Ovary (tissue), 3 donors: ENCODE data around the gene LPO.

Source experiments
- POLR2A ChIP-seq: fragments of 450-650 bp; IDR thresholded peaks from one replicate; pipeline ENCODE4 v1.6.1; 2017; ENCODE audit warnings: antibody characterized with exemption, mild to moderate bottlenecking, moderate library complexity
- TF ChIP-seq, protein P1 (sequence below), 3 donors: fragments of 450-650 bp in 2 of 3; fragments of 200-600 bp in 1 of 3; IDR thresholded peaks; one replicate each; pipeline versions ENCODE4 v1.5.1 to v1.8.0; 2016 to 2022; ENCODE audit warnings: antibody characterized with exemption in 3 of 3, mild to moderate bottlenecking in 1 of 3
- donor health status: DM: no; HTN: no; CAD: no.

DNA sequence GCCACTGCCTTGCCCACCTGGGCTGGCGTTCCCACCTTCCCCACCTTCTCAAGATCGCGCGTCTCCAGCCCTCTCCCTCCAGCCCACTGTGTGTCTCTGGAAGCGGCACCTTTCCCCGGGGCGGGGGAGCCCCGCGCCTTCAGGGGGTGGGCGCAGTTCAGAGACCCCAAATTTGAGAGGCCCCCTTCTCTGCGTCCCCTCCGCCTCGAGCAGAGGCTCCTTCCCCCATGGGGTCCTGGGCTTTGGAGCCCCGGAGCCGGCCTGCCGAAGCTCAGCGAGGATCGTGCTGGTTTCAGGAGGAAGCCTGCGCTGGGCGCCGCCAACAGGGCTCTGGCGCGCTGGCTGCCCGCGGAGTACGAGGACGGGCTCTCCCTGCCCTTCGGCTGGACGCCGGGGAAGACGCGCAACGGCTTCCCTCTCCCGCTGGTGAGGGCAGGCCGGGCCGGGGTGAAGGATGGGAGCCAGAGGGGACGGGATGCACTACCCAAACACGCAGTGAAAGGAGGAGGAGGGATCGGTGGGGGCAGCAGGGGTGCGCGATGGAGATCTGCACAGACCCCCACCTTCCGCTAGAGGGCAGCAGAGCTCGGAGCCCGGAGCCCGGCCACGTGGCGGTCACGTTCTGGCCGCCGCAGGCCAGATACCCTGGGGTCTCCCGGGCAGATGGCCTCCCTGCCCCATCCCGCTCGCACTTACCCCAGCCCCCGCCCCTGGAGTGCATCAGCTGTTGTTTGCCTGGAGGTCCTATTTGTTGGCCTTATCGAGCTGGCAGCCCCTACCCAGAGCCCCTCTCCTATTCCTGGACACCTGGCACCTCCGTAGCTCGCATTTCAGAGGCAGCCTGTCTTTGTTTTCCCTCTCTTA lies 11.1 kb downstream of the LPO start:
- TF ChIP-seq, protein P1, sequence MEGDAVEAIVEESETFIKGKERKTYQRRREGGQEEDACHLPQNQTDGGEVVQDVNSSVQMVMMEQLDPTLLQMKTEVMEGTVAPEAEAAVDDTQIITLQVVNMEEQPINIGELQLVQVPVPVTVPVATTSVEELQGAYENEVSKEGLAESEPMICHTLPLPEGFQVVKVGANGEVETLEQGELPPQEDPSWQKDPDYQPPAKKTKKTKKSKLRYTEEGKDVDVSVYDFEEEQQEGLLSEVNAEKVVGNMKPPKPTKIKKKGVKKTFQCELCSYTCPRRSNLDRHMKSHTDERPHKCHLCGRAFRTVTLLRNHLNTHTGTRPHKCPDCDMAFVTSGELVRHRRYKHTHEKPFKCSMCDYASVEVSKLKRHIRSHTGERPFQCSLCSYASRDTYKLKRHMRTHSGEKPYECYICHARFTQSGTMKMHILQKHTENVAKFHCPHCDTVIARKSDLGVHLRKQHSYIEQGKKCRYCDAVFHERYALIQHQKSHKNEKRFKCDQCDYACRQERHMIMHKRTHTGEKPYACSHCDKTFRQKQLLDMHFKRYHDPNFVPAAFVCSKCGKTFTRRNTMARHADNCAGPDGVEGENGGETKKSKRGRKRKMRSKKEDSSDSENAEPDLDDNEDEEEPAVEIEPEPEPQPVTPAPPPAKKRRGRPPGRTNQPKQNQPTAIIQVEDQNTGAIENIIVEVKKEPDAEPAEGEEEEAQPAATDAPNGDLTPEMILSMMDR (IDR thresholded peaks at IDR 0.05): peak; percentile 66 to 96 (median 74)
- no peak for TF ChIP-seq POLR2A
